Stimulated activated naive CD8-positive, alpha-beta T cell treated with anti-CD3 and anti-CD28 coated beads, Interleukin-15, amount 100 ng/mL, for 72 hours (primary cell): ENCODE measurements around the gene CIDEB.
"Not testable (repeated sequence)": the region's sequence is repeated elsewhere in the genome, so short reads cannot be mapped to it uniquely, and the experiment has no call there.

Experiments used
- ATAC-seq: fragments of 150-1000 bp; cut with Tn5 transposase; 2 replicates; pipeline ENCODE4 v1.10.0; 2021; ENCODE audit warnings: mild to moderate bottlenecking, moderate library complexity
- DNase-seq, 2 donors: peaks; one replicate each; pipeline ENCODE4 v3.0.0; 2021 to 2022
- H3K27ac Mint-ChIP-seq, 2 donors: one replicate each; pipeline ENCODE4 v1.8.0; 2022; ENCODE audit warnings: mild to moderate bottlenecking in 2 of 2, mixed read lengths in 2 of 2, moderate library complexity in 2 of 2
- H3K27me3 Mint-ChIP-seq: one replicate; pipeline ENCODE4 v1.8.0; 2022; ENCODE audit warnings: mixed read lengths
- H3K4me1 Mint-ChIP-seq: one replicate; pipeline ENCODE4 v1.8.0; 2022; ENCODE audit warnings: mild to moderate bottlenecking, mixed read lengths
- H3K4me3 Mint-ChIP-seq, 2 donors: one replicate each; pipeline ENCODE4 v1.8.0; 2022; ENCODE audit warnings: mild to moderate bottlenecking in 2 of 2, mixed read lengths in 2 of 2, moderate library complexity in 1 of 2
- H3K9me3 Mint-ChIP-seq, 2 donors: one replicate each; pipeline ENCODE4 v1.8.0; 2022; ENCODE audit warnings: mixed read lengths in 2 of 2

Gene CIDEB, protein sequence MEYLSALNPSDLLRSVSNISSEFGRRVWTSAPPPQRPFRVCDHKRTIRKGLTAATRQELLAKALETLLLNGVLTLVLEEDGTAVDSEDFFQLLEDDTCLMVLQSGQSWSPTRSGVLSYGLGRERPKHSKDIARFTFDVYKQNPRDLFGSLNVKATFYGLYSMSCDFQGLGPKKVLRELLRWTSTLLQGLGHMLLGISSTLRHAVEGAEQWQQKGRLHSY

DNA sequence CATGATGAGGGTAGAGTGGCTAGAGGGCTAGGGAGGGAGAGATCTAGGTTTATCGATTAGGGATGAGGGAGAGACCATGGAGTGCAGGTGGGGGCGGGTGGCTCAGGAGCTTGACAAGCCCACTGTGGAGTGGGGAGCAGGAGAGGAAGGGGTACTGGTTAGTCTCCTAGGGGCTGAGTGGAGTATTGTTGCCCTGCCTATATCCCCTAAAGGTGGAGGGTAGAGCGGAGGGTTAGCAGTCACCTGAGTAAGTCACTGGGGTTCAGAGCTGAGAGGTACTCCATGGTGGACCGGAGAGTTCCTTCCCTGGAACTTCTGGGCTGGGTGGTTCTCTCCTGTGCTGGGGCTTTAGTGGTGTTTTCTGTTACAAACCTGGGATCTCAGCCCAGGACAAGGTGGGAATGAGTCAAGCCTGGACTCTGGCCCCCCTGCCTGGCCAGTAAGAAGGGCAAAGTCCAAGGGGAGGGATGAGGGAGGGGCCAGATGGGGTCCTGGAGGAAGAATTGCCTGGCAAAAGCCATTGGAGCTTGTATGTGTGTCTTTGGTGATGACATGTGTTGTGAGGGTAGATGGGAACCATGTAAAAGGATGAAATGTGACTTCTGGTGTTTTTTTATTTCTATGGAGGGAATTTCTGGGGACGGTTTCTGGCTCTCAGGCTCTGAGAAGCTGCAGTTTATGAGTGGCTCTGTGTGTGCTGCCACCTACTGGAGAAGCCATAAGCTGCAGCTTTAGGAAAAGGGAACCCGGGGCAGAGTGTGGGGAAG, at the start of gene CIDEB:
TSS of gene CIDEB (minus strand) at position 403 of the 767 bp plus-strand sequence. CDS start at position 284, 119 bp downstream.
- Mint-ChIP-seq H3K4me1 (peaks cover 47% of the 10 kb centered on the region), H3K4me3 (no peak within 1 kb of the TSS), H3K27ac (peak within 1 kb of the TSS in 1 of 2 donors; percentile 16), H3K27me3 (no peaks in the 10 kb centered on the region), H3K9me3 (no peaks in the 10 kb centered on the region)
- ATAC-seq (peak; percentile 3), DNase-seq (peak; percentile 54 to 62)

DNA sequence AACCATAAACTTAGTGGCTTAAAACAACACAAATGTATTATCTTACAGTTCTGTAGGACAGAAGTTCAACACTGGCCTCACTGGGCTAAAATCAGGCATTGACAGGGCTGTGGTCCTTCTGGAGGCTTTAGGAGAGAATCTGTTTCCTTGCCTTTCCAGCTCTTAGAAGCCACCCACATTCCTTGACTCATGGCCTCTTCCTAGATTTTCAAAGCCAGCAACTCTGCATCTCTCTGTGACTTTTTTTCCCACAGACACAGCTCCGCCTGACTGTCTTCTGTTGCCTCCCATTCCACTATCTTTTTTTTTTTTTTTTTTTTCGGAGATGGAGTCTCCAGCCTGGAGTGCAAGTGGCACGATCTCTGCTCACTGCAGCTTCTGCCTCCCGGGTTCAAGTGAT, 48.4 kb upstream of the CIDEB start:
- H3K27ac Mint-ChIP-seq = no peak overlapping the region
- no peak for ATAC-seq
- DNase-seq = no peak
- H3K27me3 Mint-ChIP-seq = peaks cover 30% of the 10 kb centered on the region
- no peaks in the 10 kb centered on the region for H3K9me3 Mint-ChIP-seq
- no peak overlapping the region for H3K4me3 Mint-ChIP-seq
- peaks cover 6% of the 10 kb centered on the region for H3K4me1 Mint-ChIP-seq

DNA sequence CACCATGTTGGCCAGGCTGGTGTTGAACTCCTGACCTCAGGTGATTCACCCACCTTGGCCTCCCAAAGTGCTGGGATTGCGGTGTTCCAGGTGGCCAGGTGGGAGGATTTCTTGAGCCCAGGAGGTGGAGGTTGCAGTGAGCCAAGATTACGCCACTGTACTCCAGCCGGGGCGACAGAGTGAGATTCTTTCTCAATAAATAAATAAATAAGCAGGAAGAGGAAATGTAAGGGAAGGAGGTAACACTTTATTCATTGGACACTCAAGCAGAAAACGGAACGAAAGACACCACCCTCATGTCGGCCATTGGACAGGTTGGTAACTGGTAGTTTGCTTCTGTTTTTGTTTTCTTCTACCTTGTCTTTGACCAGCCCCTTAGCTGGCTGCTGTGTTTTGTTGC, 47.2 kb upstream of the CIDEB start:
- peaks cover 6% of the 10 kb centered on the region for H3K4me1 Mint-ChIP-seq
- no peak overlapping the region for H3K4me3 Mint-ChIP-seq
- H3K27me3 Mint-ChIP-seq = peaks cover 34% of the 10 kb centered on the region
- ATAC-seq (no peak), DNase-seq (no peak)
- no peak overlapping the region for H3K27ac Mint-ChIP-seq
- H3K9me3 Mint-ChIP-seq = no peaks in the 10 kb centered on the region

DNA sequence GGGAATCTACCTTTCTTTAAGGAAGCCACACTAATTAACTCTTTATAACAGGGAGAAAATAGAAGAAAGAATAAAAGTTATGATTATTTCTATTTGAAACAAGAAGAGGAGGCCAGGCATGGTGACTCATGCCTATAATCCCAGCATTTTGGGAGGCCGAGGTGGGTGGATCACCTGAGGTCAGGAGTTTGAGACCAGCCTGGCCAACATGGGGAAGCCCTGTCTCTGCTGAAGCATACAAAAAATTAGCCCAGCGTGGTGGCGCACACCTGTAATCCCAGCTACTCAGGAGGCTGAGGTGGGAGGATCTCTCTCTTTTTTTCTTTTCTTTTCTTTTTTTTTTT, 46.7 kb upstream of the CIDEB start:
- not testable (repeated sequence) for DNase-seq, H3K9me3 Mint-ChIP-seq, ATAC-seq, H3K4me1 Mint-ChIP-seq, H3K4me3 Mint-ChIP-seq, H3K27ac Mint-ChIP-seq
- H3K27me3 Mint-ChIP-seq = peaks cover 39% of the 10 kb centered on the region

DNA sequence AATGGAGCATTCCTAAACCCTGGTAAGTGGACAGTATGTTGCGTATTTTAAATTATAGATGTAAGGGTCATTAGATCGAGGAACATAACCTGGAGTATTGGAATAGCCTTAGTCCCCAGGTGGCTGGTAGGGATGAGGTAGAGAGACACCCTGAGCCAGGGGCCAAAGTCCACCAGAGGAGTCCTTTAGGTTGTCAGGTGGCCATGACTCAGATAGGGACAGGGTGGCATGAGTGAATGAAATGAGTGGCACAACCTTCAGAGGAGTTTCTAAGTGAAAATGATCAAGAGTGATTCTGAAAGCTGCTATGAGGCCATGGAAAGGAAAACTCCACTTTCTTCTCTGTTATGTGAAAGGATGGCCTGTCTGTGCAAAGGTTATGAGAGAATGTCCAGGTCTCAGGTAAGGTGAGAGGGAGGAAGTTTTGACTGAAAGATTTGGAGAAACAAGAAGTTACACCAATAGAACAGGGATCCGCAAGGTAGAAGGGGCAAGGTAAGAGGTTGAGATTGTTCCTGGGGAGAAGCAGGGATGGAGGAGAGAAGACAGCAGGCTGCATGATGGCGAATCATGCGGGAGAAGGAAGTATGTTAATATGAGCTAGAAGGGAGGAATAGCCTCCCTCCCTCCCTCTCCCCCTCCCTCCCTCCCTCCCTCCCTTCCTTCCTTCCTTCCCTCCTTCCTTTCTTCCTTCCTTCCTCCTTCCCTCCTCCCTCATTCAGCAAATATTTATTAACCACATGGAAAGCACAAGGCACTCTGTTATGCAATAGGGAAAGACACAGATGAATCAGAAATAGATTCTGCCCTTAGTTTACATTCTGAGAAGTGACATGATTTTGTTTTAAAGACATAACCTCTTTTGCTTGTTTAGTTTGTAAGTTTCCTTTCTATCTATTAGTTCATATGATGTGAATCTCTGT, 46.0 kb upstream of the CIDEB start:
- Mint-ChIP-seq H3K4me3 (no peak overlapping the region), H3K4me1 (peaks cover 6% of the 10 kb centered on the region), H3K27ac (no peak overlapping the region), H3K27me3 (peaks cover 44% of the 10 kb centered on the region), H3K9me3 (no peaks in the 10 kb centered on the region)
- DNase-seq = no peak
- peak; percentile 40 for ATAC-seq

DNA sequence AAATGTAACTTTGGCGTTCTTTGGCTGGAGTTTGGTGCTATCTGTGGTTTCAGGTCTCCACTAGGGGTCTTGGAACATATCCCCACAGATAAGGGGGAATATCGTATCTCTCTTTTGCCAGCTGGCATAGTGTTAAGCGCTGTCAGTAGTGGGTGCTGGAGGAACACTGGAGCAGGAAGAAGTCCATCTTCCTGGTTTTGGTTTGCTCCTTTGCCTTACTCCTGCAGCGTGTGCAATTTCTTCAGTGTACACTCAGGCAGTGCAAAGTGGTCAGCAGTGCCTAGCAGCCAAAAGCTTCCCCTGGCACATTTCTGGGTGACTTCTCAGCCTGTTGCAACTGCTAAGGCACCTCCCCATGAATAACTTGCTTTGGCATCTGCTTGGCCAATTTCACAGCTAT, 43.7 kb upstream of the CIDEB start:
- ATAC-seq = no peak
- Mint-ChIP-seq H3K9me3 (no peaks in the 10 kb centered on the region), H3K27me3 (peaks cover 44% of the 10 kb centered on the region), H3K4me1 (peaks cover 6% of the 10 kb centered on the region), H3K4me3 (no peak overlapping the region), H3K27ac (no peak overlapping the region)
- DNase-seq = no peak

DNA sequence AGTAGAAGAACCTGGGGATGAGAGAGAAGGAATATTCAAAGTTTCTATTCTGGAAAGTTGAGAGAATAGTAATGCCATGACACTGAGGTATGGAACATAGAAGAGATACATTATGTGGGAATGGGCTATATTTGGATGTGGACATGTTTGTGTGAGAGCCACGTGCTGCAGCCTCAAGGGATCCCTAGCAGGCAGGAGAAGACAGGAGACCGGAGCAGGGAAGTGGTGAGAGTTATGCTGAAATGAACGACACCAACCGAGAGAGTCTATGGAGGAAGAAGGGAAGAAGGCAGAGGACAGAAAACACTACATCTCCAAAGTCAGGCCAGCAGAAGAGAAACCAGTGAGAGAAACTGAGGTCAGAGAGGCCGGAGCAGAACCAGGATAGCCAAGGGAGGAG, 42.0 kb upstream of the CIDEB start:
- no peak overlapping the region for H3K4me3 Mint-ChIP-seq
- no peak overlapping the region for H3K27ac Mint-ChIP-seq
- H3K9me3 Mint-ChIP-seq = no peaks in the 10 kb centered on the region
- ATAC-seq (no peak), DNase-seq (no peak)
- H3K27me3 Mint-ChIP-seq = peaks cover 51% of the 10 kb centered on the region
- peaks cover 6% of the 10 kb centered on the region for H3K4me1 Mint-ChIP-seq

DNA sequence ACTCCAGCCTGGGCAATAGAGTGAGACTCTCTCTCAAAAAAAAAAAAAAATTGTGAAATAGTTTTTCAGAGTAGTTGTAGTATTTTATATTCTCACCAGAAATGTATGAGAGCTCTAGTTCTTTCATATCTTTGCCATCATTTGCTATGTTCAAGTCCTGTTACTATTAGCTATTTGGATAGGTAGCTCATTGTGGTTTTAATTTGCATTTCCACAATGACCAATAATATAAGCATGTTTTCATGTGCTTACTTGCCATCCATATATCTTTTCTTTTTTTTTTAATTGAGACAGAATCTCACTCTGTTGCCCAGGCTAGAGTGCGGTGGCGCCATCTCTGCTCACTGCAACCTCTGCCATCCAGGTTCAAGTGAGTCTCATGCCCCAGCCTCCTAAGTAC, 40.4 kb upstream of the CIDEB start:
- ATAC-seq (no peak), DNase-seq (no peak)
- Mint-ChIP-seq H3K9me3 (no peaks in the 10 kb centered on the region), H3K27me3 (peaks cover 45% of the 10 kb centered on the region), H3K4me1 (no peaks in the 10 kb centered on the region), H3K27ac (no peak overlapping the region), H3K4me3 (no peak overlapping the region)

DNA sequence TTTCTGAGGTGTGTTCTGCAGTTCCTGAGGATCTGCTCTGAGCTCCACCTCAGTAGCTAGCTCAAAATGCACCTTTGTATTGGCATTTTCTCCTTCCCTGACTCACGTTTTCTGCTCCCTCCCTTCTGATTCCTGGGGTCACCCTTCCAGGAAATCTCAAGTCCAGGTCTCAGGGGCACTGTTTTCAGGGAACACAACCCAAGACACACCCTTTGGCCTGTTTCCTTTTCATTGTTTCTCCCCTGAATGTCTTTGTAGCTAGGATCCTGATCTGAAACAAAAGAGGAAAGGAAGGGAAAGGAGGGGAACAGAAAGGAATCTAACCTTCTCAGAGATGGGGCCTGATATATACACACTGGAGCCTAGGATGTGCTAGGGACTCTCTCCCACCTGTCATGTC, 39.4 kb upstream of the CIDEB start:
- H3K4me1 Mint-ChIP-seq = no peaks in the 10 kb centered on the region
- H3K9me3 Mint-ChIP-seq = no peaks in the 10 kb centered on the region
- no peak for DNase-seq
- H3K27me3 Mint-ChIP-seq = peaks cover 41% of the 10 kb centered on the region
- ATAC-seq = no peak
- H3K27ac Mint-ChIP-seq = no peak overlapping the region
- no peak overlapping the region for H3K4me3 Mint-ChIP-seq

DNA sequence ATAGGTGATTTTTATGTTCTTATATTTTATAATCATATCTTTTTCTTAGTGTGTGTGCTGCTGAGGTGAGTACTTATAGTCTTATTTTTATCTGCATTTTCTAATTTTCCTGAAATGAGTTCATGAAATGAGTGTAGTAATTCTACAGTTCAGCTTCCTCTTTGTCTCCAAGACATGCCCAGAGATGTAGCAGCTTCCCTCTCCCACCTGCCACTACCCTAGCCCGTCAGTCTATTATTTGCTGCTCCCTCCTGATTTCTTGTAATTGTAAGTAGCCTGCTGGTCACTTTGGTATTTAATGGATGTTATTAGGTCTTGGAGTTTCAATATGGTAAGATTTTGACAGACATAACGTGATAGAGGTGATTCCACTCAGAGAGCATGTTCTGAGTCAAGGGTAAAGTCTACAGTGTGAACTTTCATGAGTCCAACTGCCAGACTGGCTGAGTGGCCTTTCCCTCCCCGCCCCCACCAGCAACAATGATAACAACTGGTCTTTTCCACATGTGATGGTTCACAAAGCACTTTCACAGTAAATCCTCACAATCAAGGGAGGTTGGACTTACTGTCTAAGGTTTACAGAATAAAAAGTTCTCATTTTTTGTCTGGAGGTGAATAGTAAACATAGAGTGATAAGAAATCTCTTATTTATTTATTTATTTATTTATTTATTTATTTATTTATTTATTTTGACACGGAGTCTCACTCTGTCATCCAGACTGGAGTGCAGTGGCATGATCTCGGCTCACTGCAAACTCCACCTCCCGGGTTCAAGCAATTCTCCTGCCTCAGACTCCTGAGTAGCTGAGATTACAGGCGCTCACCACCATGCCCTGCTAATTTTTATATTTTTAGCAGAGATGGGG, 36.3 kb upstream of the CIDEB start:
- no peak for DNase-seq
- H3K27ac Mint-ChIP-seq = peak overlapping the region in 1 of 2 donors; percentile 6

DNA sequence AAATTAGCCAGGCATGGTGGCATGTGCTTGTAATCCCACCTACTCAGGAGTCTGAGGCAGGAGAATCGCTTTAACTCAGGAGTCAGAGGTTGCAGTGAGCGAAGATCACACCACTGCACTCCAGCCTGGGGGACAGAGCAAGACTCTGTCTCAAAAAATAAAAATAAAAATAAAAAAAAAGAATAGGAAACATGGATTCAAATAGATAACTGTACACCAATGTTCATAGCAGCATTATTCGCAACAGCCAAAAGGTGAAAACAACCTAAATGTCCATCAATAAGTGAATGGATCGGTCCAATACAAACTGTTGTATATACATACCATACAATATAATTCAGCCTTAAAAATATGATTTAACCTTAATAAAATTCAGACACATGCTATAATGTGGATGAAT, 35.1 kb upstream of the CIDEB start:
- Mint-ChIP-seq H3K27ac (no peak overlapping the region), H3K9me3 (no peaks in the 10 kb centered on the region), H3K4me3 (no peak overlapping the region), H3K27me3 (peaks cover 24% of the 10 kb centered on the region), H3K4me1 (peaks cover 24% of the 10 kb centered on the region)
- DNase-seq (no peak), ATAC-seq (no peak)

More for the DNA sequence above, 36.3 kb upstream of the CIDEB start:
- peaks cover 24% of the 10 kb centered on the region for H3K27me3 Mint-ChIP-seq
- ATAC-seq = no peak
- H3K4me1 Mint-ChIP-seq = peaks cover 12% of the 10 kb centered on the region
- no peaks in the 10 kb centered on the region for H3K9me3 Mint-ChIP-seq
- H3K4me3 Mint-ChIP-seq = no peak overlapping the region

DNA sequence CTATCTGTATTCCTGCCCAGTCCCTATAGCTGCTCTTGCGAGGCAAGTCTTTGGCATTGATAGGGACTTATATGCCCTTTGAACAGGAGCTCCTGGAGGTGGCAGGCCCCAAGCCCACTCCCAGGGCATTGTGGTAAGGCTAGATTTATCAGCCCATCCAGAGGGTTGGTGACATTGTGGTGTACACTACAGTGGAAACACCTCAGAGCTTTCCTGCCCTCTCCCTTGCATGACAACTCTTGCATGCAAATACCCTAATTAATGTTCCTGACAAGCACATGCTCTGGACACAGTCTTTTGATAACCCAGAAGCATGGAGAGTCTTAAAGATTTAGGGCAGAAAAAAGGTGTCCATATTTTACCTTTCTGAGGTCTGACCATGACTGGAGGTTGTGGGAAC, 32.8 kb upstream of the CIDEB start:
- Mint-ChIP-seq H3K9me3 (no peaks in the 10 kb centered on the region), H3K27me3 (peaks cover 35% of the 10 kb centered on the region), H3K27ac (no peak overlapping the region)

DNA sequence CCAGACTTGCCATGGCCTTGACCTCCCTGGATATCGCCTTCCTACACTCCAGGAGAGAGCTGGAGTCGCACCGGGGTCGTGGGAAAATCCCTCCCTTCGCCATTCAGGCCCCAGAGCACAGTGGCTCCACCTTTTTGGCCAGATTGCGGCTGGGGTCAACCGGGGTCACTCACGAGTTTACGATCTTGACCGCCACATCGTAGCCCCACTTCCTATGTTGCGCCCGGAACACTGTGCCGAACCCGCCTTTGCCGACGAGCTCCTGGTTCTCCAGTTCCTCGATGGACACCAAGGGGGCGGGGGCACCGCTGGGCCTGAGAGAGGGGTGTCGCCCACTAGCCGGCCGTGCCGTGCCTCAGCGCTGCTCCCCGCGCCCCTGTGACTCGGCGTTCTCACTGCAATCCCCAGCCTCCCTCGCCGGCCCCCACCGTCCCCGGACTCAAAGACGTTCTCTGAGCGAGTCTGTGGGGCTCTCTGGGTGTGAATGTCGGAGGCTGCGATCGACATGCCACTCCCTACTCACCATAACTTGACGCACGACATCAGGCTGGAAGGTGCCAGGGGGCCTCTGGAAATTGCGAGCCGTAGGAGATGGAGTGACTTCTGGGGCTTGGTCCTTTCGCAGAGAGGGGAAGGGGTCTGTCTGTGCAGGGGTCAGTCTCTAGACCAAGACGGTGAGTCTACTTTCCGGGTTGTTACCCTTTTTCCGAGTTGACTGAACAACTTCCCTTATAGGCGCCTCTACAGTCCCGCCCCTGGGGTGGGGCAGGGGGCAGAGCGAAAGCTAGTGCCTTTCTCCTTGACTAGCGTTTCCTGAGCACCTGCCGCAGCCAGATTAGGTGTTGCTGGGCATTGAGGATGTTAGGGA, 31.7 kb upstream of the CIDEB start, which contains the start of gene RIPK3:
TSS of gene RIPK3 (minus strand) at position 708 of the 868 bp plus-strand sequence. CDS start at position 543, 165 bp downstream.
- ATAC-seq (peak; percentile 92), DNase-seq (peak; percentile 53 to 55)
- peaks cover 41% of the 10 kb centered on the region for H3K4me1 Mint-ChIP-seq
- no peaks in the 10 kb centered on the region for H3K9me3 Mint-ChIP-seq
- H3K27me3 Mint-ChIP-seq = peaks cover 37% of the 10 kb centered on the region
- peak within 1 kb of the TSS in 1 of 2 donors; percentile 85 for H3K27ac Mint-ChIP-seq
- peak within 1 kb of the TSS; percentile 88 to 92 for H3K4me3 Mint-ChIP-seq

More for the DNA sequence above, 32.8 kb upstream of the CIDEB start:
- Mint-ChIP-seq H3K4me3 (no peak overlapping the region), H3K4me1 (peaks cover 31% of the 10 kb centered on the region)
- ATAC-seq (no peak), DNase-seq (no peak)

DNA sequence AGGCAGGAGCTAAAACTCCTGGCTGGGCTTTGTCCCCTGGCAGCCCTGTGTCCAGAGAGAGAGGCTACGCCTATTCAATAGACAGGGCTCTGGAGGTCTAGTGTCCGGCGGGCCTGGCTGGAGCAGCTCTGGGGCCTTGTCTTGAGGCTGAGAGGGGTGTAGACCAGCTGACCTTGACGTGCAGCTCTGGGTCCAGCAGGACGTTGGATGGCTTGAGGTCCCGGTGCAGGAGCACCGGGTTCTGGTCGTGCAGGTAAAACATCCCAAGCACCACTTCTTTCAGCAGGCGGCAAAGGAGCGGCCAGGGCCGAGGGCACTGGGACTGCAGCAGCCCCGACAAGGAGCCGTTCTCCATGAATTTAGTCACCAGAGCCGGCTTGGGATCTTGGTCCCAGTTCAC, 31.1 kb upstream of the CIDEB start:
- no peak for DNase-seq
- Mint-ChIP-seq H3K9me3 (no peaks in the 10 kb centered on the region), H3K4me1 (peaks cover 48% of the 10 kb centered on the region), H3K27me3 (peaks cover 43% of the 10 kb centered on the region), H3K4me3 (peak overlapping the region; percentile 88 to 92), H3K27ac (no peak overlapping the region)
- no peak for ATAC-seq
